Neural progenitor cell (in vitro differentiated cells): ENCODE measurements around the gene COL13A1. TPM values are rescaled to one million over a fixed set of nuclear protein-coding genes. Genes with fewer than 3 reads are reported as not detected.

Source experiments
- DNase-seq: peaks from one replicate; pipeline ENCODE4 v3.0.0-alpha.2; 2016; ENCODE audit warnings: low spot score
- H2AFZ ChIP-seq: fragments of 200-600 bp; sonication (generic); replicated peaks from 2 replicates; pipeline ENCODE4 v1.6.1; 2016; ENCODE audit warnings: antibody characterized with exemption
- H3F3A ChIP-seq: fragments of 200-600 bp; sonication (generic); 2 replicates; pipeline ENCODE4 v1.6.1; 2016; ENCODE audit warnings: antibody characterized with exemption, low read depth
- H3K27ac ChIP-seq: fragments of 200-600 bp; sonication (generic); 2 replicates; pipeline ENCODE4 v1.5.1; 2016; ENCODE audit warnings: mild to moderate bottlenecking
- H3K27me3 ChIP-seq: fragments of 200-600 bp; sonication (generic); 2 replicates; pipeline ENCODE4 v1.6.1; 2016; ENCODE audit warnings: mild to moderate bottlenecking, moderate library complexity
- H3K36me3 ChIP-seq: fragments of 200-600 bp; sonication (generic); 2 replicates; pipeline ENCODE4 v1.5.1; 2016
- H3K4me1 ChIP-seq: fragments of 200-600 bp; sonication (generic); 2 replicates; pipeline ENCODE4 v1.6.1; 2016; ENCODE audit warnings: mixed run types
- H3K4me2 ChIP-seq: fragments of 200-600 bp; sonication (generic); 2 replicates; pipeline ENCODE4 v1.6.1; 2016
- H3K4me3 ChIP-seq: fragments of 200-600 bp; sonication (generic); 2 replicates; pipeline ENCODE4 v1.5.1; 2016
- H3K79me2 ChIP-seq: fragments of 200-600 bp; sonication (generic); 2 replicates; pipeline ENCODE4 v1.6.1; 2016; ENCODE audit warnings: low read depth
- H3K9ac ChIP-seq: fragments of 200-600 bp; sonication (generic); 2 replicates; pipeline ENCODE4 v1.6.1; 2016
- H3K9me3 ChIP-seq: fragments of 200-600 bp; sonication (generic); 2 replicates; pipeline ENCODE4 v1.5.1; 2016; ENCODE audit warnings: low read depth
- H4K20me1 ChIP-seq: fragments of 200-600 bp; sonication (generic); 2 replicates; pipeline ENCODE4 v1.6.1; 2016; ENCODE audit warnings: low read depth
- H3K27ac Mint-ChIP-seq: 3 replicates; pipeline ENCODE4 v1.8.0; 2021; ENCODE audit warnings: mixed read lengths
- H3K27me3 Mint-ChIP-seq: 2 replicates; pipeline ENCODE4 v1.8.0; 2022; ENCODE audit warnings: low read depth, mild to moderate bottlenecking, inconsistent platforms, moderate library complexity, mixed read lengths; ENCODE audit not compliant: insufficient read depth
- H3K36me3 Mint-ChIP-seq: 3 replicates; pipeline ENCODE4 v1.8.0; 2021; ENCODE audit warnings: mixed read lengths
- H3K4me1 Mint-ChIP-seq: 3 replicates; pipeline ENCODE4 v1.8.0; 2021; ENCODE audit warnings: mixed read lengths
- H3K4me3 Mint-ChIP-seq: 3 replicates; pipeline ENCODE4 v1.8.0; 2021; ENCODE audit warnings: mild to moderate bottlenecking, moderate library complexity, mixed read lengths
- H3K9me3 Mint-ChIP-seq: 3 replicates; pipeline ENCODE4 v1.8.0; 2020; ENCODE audit warnings: mixed read lengths
- CTCF ChIP-seq: fragments of 200-600 bp; sonication (generic); IDR thresholded peaks from 2 replicates; pipeline ENCODE4 v1.5.1; 2017; ENCODE audit warnings: antibody characterized with exemption, mild to moderate bottlenecking
- EZH2 ChIP-seq: fragments of 200-600 bp; sonication (generic); IDR thresholded peaks from 2 replicates; pipeline ENCODE4 v1.6.1; 2017; ENCODE audit warnings: antibody characterized with exemption, mild to moderate bottlenecking, moderate library complexity
- EZH2phosphoT487 ChIP-seq: fragments of 200-600 bp; sonication (generic); IDR thresholded peaks from 2 replicates; pipeline ENCODE4 v1.6.1; 2017; ENCODE audit warnings: antibody characterized with exemption
- total RNA-seq: library from RNA; depleted of rRNA; stranded (reverse); fragments of >200 nt; gene quantifications from 2 replicates; pipeline ENCODE4 v1.2.3, GENCODE V29; 2015; ENCODE audit warnings: low replicate concordance

The COL13A1 gene
- total RNA-seq, 1 donor from 2014 or later, result 1.3 TPM

DNA sequence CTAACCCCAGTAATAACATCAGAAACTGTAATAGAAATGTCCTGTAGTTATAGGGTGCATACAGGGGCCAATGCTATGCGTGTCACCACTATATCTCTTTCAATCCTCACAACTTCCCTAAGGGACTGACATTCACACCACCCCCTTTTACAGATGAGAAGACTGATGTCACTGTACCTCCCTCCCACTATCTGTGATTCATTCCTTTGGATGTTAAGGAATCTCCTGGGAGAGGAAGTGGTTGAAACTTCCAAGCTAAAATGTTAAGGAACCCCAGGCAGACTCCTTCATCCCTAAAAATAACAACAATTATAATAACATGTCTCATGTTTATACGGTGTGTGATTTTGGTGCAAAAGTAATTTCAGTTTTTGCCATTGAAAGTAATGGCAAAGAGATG is 5.4 kb downstream of the COL13A1 start:
- Histone ChIP-seq H2AFZ (no peak overlapping the region), H3F3A (peaks cover 22% of the 10 kb centered on the region), H3K4me2 (no peak overlapping the region), H4K20me1 (no peaks in the 10 kb centered on the region), H3K9me3 (no peaks in the 10 kb centered on the region), H3K4me1 (peaks cover 29% of the 10 kb centered on the region), H3K27me3 (peaks cover 22% of the 10 kb centered on the region), H3K36me3 (no peaks in the 10 kb centered on the region), H3K79me2 (no peaks in the 10 kb centered on the region), H3K27ac (no peak overlapping the region), H3K4me3 (no peak overlapping the region), H3K9ac (no peak overlapping the region)
- no peaks in the 10 kb centered on the region for H3K9me3 Mint-ChIP-seq
- no peak overlapping the region for H3K4me3 Mint-ChIP-seq
- no peaks in the 10 kb centered on the region for H3K36me3 Mint-ChIP-seq
- no peak overlapping the region for H3K27ac Mint-ChIP-seq
- peaks cover 13% of the 10 kb centered on the region for H3K27me3 Mint-ChIP-seq
- H3K4me1 Mint-ChIP-seq, result peaks cover 19% of the 10 kb centered on the region
- no peak for DNase-seq
- TF ChIP-seq EZH2phosphoT487 (no peak), CTCF (no peak)

DNA sequence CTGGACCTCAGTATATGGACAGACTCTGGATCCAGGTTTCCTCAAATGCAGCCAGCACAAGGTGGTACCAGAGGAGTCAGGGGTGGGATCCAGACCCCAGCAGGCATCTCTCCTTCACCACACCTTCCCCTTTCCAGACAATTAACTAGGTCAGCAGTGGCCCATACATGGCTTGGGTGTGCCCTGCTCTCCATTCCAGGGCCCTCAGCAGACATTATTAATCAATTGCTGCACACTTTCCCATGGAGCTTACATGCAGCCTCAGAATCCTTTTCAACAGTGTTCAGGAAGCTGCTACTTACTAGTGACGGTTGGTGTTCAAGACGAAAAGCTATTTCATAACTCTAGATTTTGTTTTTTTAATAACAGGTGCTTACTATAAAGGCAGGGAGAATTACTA is 6.0 kb downstream of the COL13A1 start:
- no peak overlapping the region for H3K27ac Mint-ChIP-seq

GRCh38 chr10:69809318-69809717 is 7.6 kb downstream of the COL13A1 start:
- Mint-ChIP-seq H3K27ac (no peak overlapping the region), H3K36me3 (no peaks in the 10 kb centered on the region), H3K4me3 (no peak overlapping the region), H3K27me3 (peaks cover 1% of the 10 kb centered on the region), H3K9me3 (no peaks in the 10 kb centered on the region), H3K4me1 (peaks cover 22% of the 10 kb centered on the region)
- Histone ChIP-seq H3K27ac (no peak overlapping the region), H3F3A (peaks cover 10% of the 10 kb centered on the region), H3K36me3 (no peaks in the 10 kb centered on the region), H2AFZ (no peak overlapping the region), H3K4me3 (no peak overlapping the region), H3K9me3 (no peaks in the 10 kb centered on the region), H4K20me1 (no peaks in the 10 kb centered on the region), H3K27me3 (no peaks in the 10 kb centered on the region), H3K4me2 (no peak overlapping the region), H3K79me2 (no peaks in the 10 kb centered on the region), H3K4me1 (peaks cover 27% of the 10 kb centered on the region), H3K9ac (no peak overlapping the region)
- DNase-seq, result no peak
- no peak for TF ChIP-seq CTCF
- TF ChIP-seq EZH2, result no peak
- TF ChIP-seq EZH2phosphoT487, result no peak

More for the DNA sequence above, 6.0 kb downstream of the COL13A1 start:
- H2AFZ ChIP-seq, result no peak overlapping the region
- H3K36me3 Mint-ChIP-seq, result no peaks in the 10 kb centered on the region
- no peak for DNase-seq
- H3K36me3 ChIP-seq, result no peaks in the 10 kb centered on the region
- H3K27me3 Mint-ChIP-seq, result peaks cover 12% of the 10 kb centered on the region
- no peaks in the 10 kb centered on the region for H4K20me1 ChIP-seq
- H3K27ac ChIP-seq, result no peak overlapping the region
- peaks cover 16% of the 10 kb centered on the region for H3K27me3 ChIP-seq
- no peak overlapping the region for H3K4me2 ChIP-seq
- H3K4me1 Mint-ChIP-seq, result peaks cover 20% of the 10 kb centered on the region
- no peaks in the 10 kb centered on the region for H3K9me3 Mint-ChIP-seq
- no peak overlapping the region for H3K4me3 ChIP-seq
- H3K9ac ChIP-seq, result no peak overlapping the region
- H3K79me2 ChIP-seq, result no peaks in the 10 kb centered on the region
- TF ChIP-seq CTCF (no peak), EZH2phosphoT487 (no peak), EZH2 (no peak)
- H3K9me3 ChIP-seq, result no peaks in the 10 kb centered on the region
- peaks cover 19% of the 10 kb centered on the region for H3F3A ChIP-seq
- H3K4me3 Mint-ChIP-seq, result no peak overlapping the region
- H3K4me1 ChIP-seq, result peaks cover 27% of the 10 kb centered on the region
